GM18870 (cell line): Measurements from ENCODE around the gene ALPL.
"Not testable (repeated sequence)": the region's sequence is repeated elsewhere in the genome, so short reads cannot be mapped to it uniquely, and the experiment has no call there.

Source experiments
- ATAC-seq: cut with Tn5 transposase; IDR thresholded peaks from one replicate; pipeline ENCODE4 v1.9.1; 2021; ENCODE audit warnings: moderate library complexity; ENCODE audit not compliant: unreplicated experiment

ALPL gene

GRCh38 chr1:21509351-21510112 lies at the start of gene ALPL:
Gene ALPL (plus strand): TSS chr1:21509423. CDS start chr1:21554082, 44,659 bp downstream.
- no peak for ATAC-seq

- ATAC-seq: not testable (repeated sequence)
Observed at GRCh38 chr1:21465127-21465526, 44.1 kb upstream of the ALPL start.

GRCh38 chr1:21467946-21468345 lies 41.3 kb upstream of the ALPL start:
- ATAC-seq: not testable (repeated sequence)

- no peak for ATAC-seq
Observed at GRCh38 chr1:21468599-21468998, 40.6 kb upstream of the ALPL start.

- ATAC-seq: no peak
Observed at GRCh38 chr1:21469581-21469980, 39.6 kb upstream of the ALPL start.

- ATAC-seq: no peak
Observed at GRCh38 chr1:21472861-21473260, 36.4 kb upstream of the ALPL start.

GRCh38 chr1:21478356-21478755 lies 30.9 kb upstream of the ALPL start:
- ATAC-seq: no peak

- not testable (repeated sequence) for ATAC-seq
Observed at GRCh38 chr1:21483881-21484280, 25.3 kb upstream of the ALPL start.

GRCh38 chr1:21489146-21489545 lies 20.1 kb upstream of the ALPL start:
- no peak for ATAC-seq

- no peak for ATAC-seq
Observed at GRCh38 chr1:21490774-21491487, 18.3 kb upstream of the ALPL start.

GRCh38 chr1:21491488-21492355 lies 17.5 kb upstream of the ALPL start:
- no peak for ATAC-seq

GRCh38 chr1:21492356-21492625 lies 16.9 kb upstream of the ALPL start:
- ATAC-seq: no peak

GRCh38 chr1:21494196-21494595 lies 15.0 kb upstream of the ALPL start:
- no peak for ATAC-seq

GRCh38 chr1:21495225-21495820 lies 13.9 kb upstream of the ALPL start:
- ATAC-seq: no peak

GRCh38 chr1:21496063-21496462 lies 13.2 kb upstream of the ALPL start:
- ATAC-seq: no peak

GRCh38 chr1:21496886-21497285 lies 12.3 kb upstream of the ALPL start:
- no peak for ATAC-seq

GRCh38 chr1:21497466-21498061 lies 11.7 kb upstream of the ALPL start:
- no peak for ATAC-seq

- no peak for ATAC-seq
Observed at GRCh38 chr1:21499283-21499950, 9.8 kb upstream of the ALPL start.

- ATAC-seq: no peak
Observed at GRCh38 chr1:21503706-21504377, 5.4 kb upstream of the ALPL start.

GRCh38 chr1:21506804-21507203 lies 2.4 kb upstream of the ALPL start:
- ATAC-seq: no peak
